HG03521 (cell line): ENCODE data around the gene PLEKHA1.

Experiments used
- ATAC-seq: cut with Tn5 transposase; IDR thresholded peaks from one replicate; pipeline ENCODE4 v1.9.1; 2021; ENCODE audit warnings: mild to moderate bottlenecking, moderate library complexity; ENCODE audit not compliant: unreplicated experiment

The PLEKHA1 gene

DNA sequence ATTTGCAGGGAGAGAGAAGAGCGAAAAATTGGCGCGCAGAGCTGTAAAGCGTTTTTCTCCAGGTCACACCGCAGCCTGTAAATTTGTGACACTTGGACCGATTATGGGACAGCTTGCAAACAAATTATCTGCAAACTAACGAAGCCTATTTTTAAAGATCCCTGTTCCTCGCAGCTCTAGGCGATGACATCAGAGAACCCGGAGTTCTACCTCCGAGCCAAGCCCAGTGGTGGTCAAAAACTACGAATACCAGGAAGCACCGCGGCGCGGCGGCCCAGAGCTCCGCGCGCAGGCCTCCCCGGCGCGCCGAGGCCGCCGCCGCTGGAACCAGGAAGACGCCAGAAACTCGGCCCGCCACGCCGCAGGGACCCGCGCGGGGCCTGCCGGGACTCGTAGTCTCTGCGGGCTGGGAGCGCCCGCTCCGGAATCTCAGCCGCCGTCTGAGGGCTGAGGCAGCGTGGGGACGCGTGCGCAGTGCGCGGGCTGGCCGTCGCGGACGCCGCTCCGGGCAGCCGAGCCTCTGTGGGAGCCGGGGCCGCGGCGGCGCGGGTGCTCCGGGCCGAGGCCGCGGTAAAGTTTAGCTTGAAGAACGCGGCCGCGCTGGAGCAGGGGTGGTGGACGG lies at the start of gene PLEKHA1:
Gene PLEKHA1, plus strand, starts transcription at position 472 of the 622 bp plus-strand sequence. CDS start 18,493 bp downstream, outside the sequence.
- ATAC-seq: peak; percentile 90

DNA sequence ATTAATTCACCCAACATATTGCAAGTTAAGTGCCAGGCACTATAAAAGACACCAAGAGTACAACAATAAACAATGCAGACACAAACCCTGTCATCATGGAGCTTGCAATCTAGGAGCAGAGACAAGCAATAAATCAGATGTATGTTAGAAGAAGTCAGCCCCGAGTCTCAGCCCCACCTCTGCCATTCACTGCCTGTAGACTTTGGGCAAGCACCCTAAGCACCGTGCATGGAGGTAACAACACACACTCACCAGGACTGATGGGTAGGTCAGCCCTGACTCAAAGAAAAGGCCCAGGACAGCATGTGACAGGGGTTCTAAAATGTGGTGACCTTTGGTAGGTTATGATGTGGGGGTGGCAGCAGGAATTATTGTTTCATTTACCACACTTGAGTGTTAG lies 49.3 kb upstream of the PLEKHA1 start:
- no peak for ATAC-seq

DNA sequence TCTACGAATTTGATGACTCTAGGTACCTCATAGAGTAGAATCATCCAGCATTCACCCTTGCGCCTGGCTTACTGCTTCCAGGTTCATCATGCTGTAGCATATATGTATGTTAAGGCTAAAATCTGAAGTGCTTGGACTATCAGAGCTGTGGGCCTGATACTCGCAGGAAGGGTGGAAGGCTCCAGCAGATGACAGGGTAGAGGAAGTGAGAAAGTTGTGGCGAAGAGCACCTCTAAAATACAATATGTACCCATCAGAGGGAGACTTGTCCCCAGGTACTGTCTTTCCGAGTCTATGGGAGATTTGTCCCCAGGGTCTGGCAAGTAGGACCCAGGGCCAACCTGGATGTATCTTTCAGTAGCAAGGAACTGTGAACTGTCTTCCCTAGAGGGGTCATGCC lies 48.1 kb upstream of the PLEKHA1 start:
- no peak for ATAC-seq

DNA sequence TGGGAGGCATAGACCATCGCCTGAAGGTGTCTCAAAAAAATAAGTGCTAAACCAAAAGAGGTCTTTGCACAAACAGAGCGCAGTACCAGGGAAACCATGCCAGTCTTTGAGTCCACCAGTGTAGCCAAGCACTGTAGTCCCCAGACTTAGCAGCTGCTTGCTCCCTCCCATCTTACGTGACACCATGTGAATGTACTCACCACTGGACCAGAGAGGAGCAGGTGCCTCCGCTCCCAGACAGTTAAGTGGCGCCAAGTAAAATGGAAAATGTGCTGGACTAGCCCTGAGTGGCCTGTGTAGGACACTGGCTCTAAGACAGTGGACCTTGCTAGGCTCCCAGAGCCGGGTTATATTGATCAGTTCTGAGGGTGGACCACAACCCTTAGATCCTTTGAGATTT lies 47.7 kb upstream of the PLEKHA1 start:
- ATAC-seq: no peak

DNA sequence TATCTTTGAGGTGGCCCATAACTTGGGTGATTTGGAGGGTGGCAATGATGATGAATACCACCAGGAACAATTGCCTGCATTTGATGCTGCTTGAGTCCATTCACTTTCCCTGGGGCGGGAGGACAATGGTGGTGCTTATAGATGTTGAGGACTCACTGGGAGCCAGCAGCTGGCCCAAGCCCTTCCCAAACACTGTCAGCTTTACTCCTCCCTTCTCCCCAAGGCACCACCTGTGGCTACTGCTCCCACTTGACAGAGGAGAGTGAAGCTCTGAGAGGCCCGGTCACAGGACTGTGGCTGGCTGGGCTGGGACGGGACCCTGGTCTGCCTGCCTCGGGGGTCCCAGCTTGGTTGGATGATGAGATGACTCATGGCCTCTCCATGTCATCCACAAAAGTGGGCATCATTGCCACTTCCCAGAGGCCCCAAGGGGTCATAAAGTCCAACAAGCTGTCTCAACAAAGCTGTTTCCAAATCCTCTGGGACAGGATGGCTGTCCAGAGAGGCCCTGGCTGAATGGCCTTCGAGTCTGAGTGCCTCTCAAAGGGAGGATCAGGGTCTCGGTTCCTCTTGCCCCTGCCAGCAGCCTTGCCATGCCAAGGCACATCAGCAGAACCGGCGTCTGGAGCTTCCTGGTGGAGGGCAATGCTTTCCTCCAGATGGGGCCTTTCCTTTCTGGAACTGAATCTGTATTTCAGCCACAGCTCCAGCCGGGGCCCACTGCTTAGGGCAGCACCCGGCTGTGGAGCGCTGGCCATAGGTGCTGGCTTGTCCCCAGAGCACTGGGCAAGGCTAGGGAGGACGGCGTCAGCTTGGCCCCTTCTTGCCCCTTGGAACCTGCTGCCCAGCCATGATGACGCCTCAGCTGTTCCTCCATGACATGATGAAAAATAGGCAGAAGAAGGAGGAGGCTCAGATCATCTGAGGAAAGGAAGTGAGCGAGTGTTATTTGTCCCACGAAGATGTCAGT lies 47.0 kb upstream of the PLEKHA1 start:
- ATAC-seq: no peak

DNA sequence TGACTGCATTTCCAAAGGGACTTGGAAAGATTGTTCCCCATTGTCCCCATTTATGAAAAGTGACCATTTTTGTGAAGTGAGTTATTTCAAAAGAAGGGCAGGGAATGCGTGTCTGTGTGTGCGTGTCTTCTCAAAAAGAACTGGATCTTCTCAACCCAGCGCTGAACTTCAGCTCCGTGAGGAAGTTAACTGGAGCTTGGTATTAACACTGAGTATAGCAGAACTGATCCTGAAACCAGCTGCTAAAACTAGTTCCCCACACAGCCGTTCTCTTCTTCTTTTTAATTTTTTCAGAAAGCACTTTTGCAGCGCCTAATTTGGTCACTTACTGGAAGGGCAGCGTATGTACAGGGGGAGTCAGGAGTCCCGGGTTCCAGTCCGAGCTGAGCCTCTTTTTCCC lies 45.8 kb upstream of the PLEKHA1 start:
- ATAC-seq: no peak

DNA sequence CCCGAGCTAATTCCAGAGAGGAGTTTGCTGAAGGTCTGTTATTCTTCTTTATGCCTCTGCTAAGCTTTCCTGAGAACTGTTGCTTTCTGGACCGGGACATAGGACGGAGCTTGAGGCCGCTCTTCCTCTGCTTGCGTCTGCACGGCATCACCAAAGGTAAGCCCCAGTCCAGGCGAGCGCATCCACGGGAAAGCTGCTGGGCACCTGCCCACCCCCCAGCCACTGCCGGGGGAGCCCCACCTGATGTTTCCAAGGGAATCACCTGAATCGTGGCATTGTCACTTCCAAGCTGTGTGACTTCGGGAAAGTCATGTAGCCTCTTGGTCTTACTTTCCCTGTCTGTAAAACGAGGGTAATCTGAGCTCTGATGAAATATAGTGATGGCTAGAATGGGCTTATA lies 45.1 kb upstream of the PLEKHA1 start:
- ATAC-seq: no peak

DNA sequence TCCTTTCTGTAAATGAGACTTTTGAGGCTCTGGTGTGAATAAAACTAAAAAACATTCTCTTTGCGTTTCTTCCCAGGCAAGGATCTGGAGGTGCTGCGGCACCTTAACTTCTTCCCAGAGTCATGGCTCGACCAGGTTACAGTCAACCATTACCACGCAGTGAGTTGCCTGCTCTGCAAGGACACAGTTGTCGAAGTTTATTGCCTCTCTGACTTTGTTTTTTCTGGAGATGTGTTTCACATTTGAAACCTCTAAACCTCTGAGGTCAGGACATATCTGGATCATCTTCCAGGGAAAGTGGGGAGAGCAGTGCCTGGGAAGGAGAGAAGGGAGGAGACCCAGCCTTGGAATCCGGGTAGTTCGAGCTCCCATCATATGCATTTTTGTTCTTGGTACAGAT lies 43.4 kb upstream of the PLEKHA1 start:
- ATAC-seq: no peak

DNA sequence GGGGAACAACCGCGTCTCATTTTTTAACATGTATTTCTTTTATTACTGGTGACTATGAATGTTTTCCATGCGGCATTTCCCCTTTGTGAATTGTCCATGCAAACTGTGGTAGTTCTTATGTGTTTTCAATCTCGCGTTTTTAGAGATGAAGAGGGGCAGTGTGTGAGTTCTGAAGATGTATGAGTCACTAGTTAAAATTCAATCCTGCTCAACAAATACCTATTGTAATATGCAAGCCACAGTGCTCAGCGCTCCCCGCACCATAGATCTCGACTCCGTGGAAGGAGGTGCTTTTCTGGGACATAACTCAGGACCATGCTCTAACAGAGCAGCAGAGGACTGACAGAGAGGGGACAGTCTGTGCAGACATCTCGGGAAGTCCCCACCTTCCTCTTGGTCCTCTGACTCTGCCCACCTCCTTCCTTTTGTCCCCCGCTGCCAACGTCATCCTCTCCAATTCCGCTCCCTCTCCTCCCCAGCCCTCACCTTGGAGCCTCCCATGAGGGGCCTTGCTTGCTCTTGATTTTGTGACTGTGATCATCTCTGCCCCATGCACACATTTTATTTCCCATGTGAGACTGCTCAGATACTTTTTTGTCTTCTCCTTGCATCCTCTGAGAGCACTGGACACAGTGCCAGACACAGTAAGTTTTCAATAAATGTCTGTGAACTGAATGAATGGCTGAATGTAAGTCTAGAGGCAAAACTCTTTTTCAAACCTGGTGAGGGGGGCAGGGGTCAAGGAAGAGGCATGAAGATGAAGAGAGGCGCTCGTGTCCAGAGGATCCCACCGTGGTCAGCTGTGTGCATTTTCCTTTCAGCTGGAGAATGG lies 42.7 kb upstream of the PLEKHA1 start:
- ATAC-seq: no peak

DNA sequence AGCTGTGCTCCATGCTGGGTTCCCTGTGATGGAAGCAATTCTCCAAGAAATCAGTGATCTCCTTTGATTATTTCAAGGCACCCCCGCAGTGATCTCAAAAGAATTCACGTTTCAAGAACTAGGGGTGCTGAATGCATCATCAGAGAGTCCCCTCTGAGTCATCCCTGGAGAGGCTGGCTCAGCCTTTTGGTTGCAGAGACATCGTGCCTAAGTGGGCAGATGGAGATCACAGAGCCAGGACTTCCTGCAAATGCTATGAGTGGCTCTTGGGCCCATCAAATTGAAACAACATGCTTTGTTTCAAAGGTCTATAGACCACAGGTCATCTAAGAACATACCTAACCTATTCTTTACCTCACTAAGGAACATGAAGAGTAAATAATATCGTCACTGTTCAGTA lies 41.5 kb upstream of the PLEKHA1 start:
- ATAC-seq: no peak

DNA sequence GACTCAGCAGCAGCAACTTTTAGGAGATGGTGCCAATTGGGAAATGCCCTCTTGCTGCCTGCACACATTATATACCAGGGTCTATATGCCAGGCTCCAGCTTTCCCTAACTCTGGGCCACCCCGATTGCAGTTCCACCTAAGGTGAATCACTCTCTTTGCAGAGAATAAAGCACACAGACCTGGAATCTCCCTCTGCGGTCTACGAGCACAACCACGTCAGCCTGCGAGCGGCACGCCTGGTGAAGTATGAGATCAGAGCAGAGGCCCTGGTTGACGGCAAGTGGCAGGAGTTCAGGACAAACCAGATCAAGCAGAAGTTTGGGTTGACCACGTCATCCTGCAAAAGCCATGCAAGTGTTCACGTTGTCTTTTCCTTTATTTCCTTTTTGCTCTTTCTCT lies 38.2 kb upstream of the PLEKHA1 start:
- ATAC-seq: no peak

DNA sequence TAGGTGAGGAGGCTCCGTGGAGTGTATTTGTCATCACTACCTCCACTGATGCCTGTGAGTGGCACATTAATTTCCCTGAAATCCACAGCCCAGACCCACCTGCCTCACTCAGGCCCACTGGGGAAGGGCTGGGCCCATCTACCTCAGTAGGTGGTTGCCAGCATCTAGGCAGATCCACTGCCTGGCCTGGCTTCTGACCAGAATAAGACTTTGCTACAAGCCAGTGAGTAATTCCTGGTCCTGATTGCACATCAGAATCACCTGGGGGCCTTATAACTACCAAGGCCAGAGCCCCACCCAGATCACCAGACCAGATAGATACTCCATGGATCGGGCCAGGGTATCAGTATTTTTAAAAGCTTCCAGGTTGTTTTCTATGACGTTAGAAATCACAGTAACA lies 37.5 kb upstream of the PLEKHA1 start:
- ATAC-seq: no peak

DNA sequence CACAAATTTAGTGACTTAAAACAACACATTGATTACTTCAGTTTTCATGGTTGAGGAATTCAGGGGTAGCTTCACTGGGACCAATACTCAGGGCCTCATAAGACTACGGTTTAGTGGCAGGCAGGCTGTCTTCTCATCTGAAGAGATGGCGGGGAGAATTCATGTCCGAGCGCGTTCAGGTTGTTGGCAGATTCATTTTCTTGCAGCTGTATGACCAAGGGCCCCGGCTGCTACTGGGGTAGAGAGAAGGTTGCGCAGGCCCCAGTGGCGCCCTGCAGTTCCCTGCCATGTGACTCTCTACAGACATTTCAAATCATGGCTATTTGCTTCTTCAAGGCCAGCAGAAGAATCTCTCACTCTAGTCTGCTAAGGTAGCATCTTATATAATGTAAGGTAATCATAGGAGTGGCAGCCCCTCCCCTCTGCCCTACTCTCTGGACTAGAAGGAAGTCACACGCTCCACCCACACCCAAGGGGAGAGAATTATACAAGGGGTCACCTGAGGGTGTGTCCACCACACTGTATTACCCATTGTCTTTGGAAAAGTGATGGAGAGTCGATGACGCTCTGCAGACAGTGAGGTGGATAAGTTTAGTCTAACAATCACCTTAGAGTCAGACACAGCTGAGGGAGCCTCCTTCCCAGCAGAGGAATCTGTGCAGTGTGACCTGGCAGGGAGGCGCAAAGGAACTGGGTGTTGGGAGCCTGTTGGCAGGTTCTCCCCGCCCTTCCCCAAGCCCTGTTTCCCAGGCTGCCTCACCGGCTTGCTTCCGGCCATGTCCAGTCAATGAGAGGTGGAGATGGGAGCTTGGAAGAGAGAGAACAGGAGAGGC lies 35.7 kb upstream of the PLEKHA1 start:
- no peak for ATAC-seq

DNA sequence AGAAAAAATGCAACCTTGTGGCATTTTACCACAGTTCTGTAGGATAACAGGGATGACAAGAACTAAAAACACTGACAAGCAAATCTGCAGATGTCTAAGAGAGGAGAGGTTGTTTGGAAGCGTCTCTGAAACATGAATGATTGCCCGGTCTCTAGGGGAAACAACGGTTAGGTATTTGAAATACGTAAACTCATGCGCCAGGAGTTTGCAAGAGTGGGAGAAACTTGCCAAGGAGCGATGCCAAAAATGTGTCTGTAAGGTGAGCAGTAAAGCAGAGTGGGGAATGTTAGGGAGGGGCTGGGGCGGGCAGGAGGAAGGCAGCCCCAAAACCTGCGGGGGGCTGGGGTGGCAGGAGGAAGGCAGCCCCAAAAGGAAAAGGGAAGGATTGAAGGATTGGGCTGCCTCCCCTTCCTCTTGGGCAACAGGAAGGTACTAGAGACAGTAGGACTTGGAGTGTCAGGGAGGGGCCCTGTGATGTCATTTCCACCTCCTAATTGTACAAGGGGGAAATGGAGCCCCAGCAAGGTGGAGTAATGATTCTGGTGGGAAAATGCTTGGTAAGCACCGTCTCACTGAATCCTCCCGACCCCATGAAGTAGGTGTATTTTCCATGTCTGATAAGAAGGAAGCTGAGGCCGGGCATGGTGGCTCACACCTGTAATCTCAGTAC lies 33.2 kb upstream of the PLEKHA1 start:
- no peak for ATAC-seq

DNA sequence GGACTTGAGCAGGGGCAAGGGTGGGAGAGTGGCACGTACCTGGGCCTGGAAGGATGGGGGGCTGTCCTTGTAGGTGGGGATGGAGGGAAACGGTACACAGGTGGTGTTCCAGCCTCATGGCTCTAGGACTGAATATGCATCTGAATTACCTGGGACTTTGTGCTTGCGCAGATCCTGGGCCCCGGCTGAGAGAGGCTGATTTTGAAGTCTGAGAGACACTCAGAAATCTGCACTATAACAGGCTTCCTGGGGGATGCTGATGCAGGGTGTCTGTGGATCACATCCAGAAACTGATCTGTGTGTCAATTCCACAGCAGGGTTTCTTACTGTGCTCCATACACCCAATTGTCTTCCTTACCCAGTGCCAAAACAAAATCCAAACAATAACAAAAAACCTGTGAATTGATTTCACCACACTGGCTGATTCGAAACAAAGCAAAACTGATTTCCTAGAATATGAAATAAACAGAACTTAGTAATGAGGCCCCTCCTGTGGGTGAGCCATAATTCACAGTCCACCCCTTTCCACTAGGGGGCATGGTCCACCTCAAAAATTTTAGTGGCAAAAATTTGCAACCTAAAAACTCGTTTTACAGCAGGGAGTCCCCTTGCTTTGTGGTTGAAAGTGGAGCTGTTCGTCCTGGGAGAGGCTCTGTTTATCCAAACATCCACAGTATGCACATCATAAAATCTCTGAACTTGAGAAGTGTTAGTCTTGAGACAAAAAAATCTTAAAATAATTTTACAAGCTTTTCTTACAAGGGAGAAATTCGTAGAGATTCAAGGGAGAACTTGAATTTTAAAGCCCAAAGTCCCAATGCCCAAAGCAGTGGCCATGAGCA lies 32.0 kb upstream of the PLEKHA1 start:
- ATAC-seq: no peak

DNA sequence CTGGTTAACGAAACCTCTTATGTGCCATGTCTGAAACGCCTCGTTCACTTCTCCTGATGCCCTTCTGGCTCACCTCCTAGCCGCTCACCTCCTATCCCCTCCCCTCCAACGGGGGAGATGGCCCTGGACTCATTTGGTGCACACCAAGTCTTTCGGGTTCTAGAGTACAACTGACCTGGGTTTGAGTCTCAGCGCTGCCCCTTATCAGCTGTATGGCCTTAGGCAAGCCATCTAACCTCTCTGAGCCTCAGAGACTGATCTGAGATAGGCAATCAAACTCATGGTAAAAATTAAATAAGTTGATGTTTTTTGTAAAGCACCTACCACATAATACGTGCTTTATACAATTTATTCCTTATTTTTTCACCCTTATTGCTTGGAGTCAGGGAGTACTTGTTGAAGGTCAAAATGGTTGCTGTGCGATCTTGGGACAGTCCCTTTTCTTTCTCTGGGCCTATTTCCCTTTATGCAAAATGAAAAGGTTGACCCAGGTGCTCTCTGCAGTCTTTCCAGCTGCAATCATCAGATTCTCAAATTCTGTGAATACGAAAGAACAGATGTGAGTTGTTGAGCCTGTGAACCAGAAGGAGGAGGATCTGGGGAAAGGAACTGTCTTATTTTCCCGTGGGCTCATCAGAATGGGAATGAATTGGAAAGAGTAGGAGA lies 31.2 kb upstream of the PLEKHA1 start:
- no peak for ATAC-seq

DNA sequence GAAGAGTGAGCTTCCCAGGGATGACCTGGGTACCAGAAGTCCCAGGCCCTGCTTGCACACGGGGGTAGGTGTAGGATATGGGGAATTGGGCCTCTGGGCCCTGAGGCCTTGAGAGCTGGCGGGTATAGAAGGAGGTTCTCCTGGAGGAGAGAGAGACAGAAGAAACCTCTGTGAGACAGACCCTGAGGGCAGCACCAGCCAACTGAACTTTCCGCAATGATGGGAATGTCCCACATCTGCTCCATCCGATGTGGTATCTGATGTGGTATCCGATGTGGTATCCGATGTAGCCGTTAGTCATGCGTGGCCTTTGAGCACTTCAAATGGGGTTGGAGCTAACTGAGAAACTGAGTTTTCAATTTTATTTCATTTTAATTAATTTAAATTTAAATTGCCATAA lies 30.6 kb upstream of the PLEKHA1 start:
- no peak for ATAC-seq

DNA sequence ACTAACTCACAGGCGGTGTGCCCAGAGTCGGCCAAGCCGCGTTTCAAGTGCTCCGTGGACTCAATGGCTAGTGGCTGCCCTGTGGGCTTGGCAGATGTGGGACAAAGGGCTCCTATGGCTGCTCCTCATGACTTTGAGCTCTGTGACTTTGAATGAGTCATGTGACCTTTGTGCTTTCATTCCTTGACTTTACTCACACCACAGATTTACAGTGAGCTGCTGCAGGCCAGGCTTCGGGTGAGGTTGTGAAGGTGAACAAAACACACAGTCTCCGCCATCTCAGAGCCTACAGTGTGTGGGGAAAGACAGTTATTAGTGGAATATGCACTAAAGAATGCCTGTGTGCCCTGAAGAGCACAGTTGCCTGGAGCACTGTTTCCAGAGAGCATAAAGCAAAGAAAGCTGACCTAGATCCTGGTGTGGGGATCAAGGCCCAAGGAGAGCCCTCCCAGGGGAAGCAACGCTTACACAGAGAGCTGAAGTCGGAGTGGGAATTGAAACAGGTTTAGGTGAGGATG lies 29.7 kb upstream of the PLEKHA1 start:
- no peak for ATAC-seq
